GM21723 (cell line): ENCODE results near the gene TOM1.
"Not testable (repeated sequence)": the region's sequence is repeated elsewhere in the genome, so short reads cannot be mapped to it uniquely, and the experiment has no call there.

ENCODE experiments used
- ATAC-seq: cut with Tn5 transposase; IDR thresholded peaks from one replicate; pipeline ENCODE4 v1.9.1; 2021; ENCODE audit warnings: mild to moderate bottlenecking, moderate library complexity; ENCODE audit not compliant: unreplicated experiment

TOM1 gene

DNA sequence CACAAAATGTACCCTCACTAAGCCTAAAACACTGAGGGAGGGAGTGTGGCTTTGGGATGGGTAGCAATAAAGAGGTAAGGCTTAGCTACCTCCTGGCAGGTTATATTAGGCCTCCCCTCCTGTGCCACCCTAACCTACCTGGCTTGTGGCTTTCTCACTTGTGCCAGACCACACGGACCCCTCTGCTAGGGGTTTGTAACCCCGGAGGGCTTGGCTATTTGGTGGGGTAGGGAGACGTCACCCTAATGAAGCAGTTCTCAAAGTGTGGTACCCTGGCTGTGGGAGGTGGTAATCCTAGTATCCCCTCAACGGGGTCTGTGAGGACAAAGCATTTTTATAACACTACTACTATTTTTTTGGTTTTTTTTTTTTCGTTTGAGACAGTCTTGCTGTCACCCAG, 91.2 kb downstream of the TOM1 start:
- no peak for ATAC-seq

DNA sequence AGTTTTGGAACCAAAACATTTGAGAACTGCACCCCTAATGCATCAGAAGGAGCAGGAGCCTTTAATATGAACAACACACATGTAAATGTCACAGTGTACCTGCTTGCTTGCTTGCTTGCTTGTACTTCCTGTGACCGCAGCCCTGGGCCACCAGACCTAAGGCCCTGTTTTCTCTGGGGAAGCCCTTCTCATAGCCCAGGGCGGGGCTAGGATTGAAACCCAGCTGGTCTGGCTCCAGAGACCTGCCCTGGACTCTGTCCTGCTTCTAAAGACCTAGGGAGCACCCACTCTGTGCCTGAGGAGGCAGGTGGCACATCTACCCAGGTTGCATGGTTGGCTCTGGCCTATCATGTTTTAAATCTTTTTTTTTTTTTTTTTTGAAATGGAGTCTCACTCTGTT, 92.7 kb downstream of the TOM1 start:
- ATAC-seq, result no peak

DNA sequence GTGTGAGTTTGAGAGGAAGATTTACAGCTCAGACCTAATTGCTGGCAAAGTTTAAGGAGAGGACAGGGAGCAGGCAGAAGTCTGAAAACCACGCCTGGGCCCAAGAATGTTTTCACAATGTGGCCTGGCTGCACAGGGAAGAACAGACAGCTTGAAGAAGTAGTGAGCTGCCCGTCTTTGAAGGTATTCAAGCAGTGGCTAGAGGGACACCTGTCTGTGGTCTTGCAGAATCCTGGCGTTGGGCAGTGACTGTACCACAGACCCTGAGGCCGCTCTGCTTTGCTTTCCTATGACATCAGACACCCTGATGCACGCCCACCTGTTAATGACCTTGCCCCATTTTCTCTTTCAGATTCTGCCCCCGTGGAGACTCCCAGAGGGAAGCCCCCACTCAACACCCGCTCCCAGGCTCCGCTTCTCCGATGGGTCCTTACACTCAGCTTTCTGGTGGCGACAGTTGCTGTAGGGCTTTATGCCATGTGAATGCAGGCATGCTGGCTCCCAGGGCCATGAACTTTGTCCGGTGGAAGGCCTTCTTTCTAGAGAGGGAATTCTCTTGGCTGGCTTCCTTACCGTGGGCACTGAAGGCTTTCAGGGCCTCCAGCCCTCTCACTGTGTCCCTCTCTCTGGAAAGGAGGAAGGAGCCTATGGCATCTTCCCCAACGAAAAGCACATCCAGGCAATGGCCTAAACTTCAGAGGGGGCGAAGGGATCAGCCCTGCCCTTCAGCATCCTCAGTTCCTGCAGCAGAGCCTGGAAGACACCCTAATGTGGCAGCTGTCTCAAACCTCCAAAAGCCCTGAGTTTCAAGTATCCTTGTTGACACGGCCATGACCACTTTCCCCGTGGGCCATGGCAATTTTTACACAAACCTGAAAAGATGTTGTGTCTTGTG, 93.7 kb downstream of the TOM1 start:
- ATAC-seq, result no peak

DNA sequence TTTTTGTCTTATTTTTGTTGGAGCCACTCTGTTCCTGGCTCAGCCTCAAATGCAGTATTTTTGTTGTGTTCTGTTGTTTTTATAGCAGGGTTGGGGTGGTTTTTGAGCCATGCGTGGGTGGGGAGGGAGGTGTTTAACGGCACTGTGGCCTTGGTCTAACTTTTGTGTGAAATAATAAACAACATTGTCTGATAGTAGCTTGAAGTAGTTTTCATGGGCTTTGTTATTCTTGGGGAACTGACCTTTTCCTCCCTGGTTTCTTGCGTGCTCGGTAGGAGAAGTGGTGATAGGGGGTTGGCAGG, 94.3 kb downstream of the TOM1 start:
- ATAC-seq, result no peak

DNA sequence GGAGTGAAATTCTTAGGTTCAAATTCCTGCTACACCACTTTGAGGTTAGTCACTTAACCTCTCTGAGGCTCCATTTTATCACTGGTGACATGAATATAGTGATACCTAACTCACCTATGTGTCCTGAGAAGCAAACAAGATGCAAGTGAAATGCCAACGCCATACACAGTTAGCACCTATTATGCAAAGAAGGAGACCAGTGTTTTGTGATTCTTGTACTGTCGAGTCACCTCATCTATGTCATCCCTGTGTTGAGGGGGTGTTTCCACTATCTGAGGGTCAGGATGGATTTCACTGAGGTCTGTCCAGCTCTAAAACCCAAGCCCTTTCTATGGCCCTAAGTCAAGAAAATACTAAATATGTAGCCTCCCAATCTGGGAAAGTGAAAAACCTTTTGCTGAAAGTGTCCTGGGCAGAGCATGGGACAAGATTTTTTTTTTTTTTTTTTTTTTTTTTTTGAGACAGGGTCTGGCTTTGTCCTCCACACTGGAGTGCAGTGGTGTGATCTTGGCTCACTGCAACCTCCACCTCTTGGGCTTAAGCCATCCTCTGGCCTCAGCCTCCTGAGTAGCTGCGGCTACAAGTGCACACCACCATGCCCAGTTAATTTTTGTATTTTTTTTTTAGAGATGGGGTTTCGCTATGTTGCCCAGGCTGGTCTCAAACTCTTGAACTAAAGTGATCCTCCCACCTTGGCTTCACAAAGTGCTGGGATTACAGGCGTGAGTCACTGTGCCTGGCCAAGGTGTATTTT, 95.3 kb downstream of the TOM1 start:
- ATAC-seq, result no peak

DNA sequence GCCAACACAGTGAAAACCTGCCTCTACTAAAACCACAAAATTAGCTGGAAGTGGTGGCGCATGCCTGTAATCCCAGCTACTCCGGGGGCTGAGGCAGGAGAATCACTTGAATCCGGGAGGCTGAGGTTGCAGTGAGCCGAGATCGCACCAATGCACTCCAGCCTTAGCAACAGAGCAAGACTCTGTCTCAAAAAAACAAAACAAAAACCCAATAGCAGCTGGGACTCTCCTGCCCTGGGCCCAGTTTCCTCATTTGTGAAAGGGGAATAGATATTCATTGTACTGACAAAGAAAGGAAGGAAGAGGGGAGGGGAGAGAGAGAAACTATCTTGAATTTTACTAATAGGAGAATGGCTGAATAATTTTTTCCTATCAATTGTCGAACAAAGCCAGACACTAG, 96.9 kb downstream of the TOM1 start:
- ATAC-seq, result not testable (repeated sequence)

DNA sequence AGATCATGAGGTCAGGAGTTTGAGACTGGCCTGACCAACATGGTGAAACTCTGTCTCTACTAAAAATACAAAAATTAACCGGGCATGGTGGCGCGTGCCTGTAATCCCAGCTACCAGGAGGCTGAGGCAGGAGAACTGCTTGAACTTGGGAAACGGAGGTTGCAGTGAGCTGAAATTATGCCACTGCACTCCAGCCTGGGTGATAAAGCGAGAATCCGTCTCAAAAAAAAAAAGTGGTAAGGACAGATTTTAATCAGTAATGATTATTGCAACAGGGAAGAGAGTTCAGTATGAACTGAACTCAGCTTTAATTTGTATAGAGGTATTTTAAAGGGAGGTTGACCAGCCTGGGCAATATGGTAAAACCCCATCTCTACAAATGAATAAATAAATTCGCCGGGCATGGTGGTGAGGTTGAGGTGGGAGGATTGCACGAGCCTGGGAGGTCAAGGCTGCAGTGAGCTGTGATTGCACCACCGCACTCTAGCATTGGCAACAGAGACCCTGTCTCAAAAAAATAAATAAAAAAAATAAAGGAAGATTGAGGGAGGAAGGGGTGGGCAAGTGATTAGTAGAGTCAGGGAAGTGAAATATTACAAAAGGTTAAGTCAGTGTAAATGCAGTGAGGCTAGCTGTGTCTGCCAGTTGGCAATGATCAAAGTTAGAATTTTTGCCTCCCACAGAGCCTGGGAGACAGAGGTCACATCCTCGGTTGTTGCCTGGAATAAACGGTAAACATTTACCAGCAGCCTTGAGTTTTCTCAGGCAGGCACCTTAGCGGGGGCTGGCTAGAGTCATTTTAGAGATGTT, 97.6 kb downstream of the TOM1 start:
- no peak for ATAC-seq
